ENCODE measurements around the gene ITSN1. TPM values are rescaled to one million over a fixed set of nuclear protein-coding genes. Genes with fewer than 3 reads are reported as not detected.

The ITSN1 gene
- total RNA-seq, 1 donor from 2014 or later = 68.2 TPM

- Mint-ChIP-seq H3K4me1 (ENCODE audit: unreplicated experiment) (peaks cover 11% of the 10 kb centered on the region), H3K27me3 (ENCODE audit: unreplicated experiment) (peaks cover 1% of the 10 kb centered on the region), H3K36me3 (ENCODE audit: low read depth, unreplicated experiment) (peaks cover 10% of the 10 kb centered on the region), H3K9me3 (ENCODE audit: unreplicated experiment) (no peaks in the 10 kb centered on the region), H3K4me3 (ENCODE audit: unreplicated experiment) (no peak overlapping the region), H3K27ac (ENCODE audit: unreplicated experiment) (no peak overlapping the region)
- TF ChIP-seq, protein P1, sequence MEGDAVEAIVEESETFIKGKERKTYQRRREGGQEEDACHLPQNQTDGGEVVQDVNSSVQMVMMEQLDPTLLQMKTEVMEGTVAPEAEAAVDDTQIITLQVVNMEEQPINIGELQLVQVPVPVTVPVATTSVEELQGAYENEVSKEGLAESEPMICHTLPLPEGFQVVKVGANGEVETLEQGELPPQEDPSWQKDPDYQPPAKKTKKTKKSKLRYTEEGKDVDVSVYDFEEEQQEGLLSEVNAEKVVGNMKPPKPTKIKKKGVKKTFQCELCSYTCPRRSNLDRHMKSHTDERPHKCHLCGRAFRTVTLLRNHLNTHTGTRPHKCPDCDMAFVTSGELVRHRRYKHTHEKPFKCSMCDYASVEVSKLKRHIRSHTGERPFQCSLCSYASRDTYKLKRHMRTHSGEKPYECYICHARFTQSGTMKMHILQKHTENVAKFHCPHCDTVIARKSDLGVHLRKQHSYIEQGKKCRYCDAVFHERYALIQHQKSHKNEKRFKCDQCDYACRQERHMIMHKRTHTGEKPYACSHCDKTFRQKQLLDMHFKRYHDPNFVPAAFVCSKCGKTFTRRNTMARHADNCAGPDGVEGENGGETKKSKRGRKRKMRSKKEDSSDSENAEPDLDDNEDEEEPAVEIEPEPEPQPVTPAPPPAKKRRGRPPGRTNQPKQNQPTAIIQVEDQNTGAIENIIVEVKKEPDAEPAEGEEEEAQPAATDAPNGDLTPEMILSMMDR (IDR thresholded peaks at IDR 0.05; ENCODE audit: unreplicated experiment) = no peak
- no peak for DNase-seq (ENCODE audit: low spot score)
Observed at GRCh38 chr21:33869873-33870272, 227.6 kb downstream of the ITSN1 start.

DNA sequence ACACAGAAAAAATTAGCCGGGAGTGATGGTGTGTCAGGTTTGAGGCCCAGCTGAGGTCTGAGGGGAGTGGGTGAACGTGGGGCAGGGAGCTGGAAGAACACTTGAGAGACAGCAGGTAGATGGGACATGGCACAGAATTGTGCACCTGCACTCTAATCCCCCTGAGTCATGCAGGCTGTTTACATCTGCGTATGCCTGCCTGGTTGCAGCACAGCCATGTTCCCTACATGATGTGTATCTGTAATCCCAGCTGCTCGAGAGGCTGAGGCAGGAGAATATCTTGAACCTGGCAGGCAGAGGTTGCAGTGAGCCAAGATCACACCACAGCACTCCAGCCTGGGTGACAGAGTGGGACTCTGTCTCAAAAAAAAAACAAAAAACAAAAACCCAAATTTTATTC lies 228.5 kb downstream of the ITSN1 start:
- DNase-seq (ENCODE audit: low spot score) = no peak
- no peak overlapping the region for H3K4me3 Mint-ChIP-seq (ENCODE audit: unreplicated experiment)
- H3K27me3 Mint-ChIP-seq (ENCODE audit: unreplicated experiment) = peaks cover 1% of the 10 kb centered on the region
- H3K36me3 Mint-ChIP-seq (ENCODE audit: low read depth, unreplicated experiment) = peaks cover 12% of the 10 kb centered on the region
- TF ChIP-seq, protein P1 (IDR thresholded peaks at IDR 0.05; ENCODE audit: unreplicated experiment) = no peak
- H3K27ac Mint-ChIP-seq (ENCODE audit: unreplicated experiment) = no peak overlapping the region
- peaks cover 11% of the 10 kb centered on the region for H3K4me1 Mint-ChIP-seq (ENCODE audit: unreplicated experiment)
- no peaks in the 10 kb centered on the region for H3K9me3 Mint-ChIP-seq (ENCODE audit: unreplicated experiment)

DNA sequence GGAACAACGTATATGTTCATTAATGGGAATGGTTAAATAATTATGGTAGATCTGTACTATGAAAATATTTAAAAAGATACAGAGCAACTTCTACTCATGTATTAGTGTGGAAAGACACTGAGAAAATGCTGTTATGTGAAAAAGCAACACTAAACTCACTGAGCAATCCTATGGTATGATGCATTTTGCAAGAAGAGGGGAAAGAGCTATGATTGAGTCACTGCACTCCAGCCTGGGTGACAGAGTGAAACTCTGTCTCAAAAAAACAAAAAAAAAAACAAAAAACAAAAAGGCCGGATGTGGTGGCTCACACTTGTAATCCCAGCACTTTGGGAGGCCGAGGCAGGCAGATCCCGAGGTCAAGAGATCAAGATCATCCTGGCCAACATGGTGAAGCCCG lies 228.9 kb downstream of the ITSN1 start:
- H3K4me3 Mint-ChIP-seq (ENCODE audit: unreplicated experiment) = no peak overlapping the region
- no peak for DNase-seq (ENCODE audit: low spot score)
- H3K9me3 Mint-ChIP-seq (ENCODE audit: unreplicated experiment) = no peaks in the 10 kb centered on the region
- H3K27ac Mint-ChIP-seq (ENCODE audit: unreplicated experiment) = no peak overlapping the region
- peaks cover 1% of the 10 kb centered on the region for H3K27me3 Mint-ChIP-seq (ENCODE audit: unreplicated experiment)
- peaks cover 16% of the 10 kb centered on the region for H3K36me3 Mint-ChIP-seq (ENCODE audit: low read depth, unreplicated experiment)
- TF ChIP-seq, protein P1 (IDR thresholded peaks at IDR 0.05; ENCODE audit: unreplicated experiment) = no peak
- H3K4me1 Mint-ChIP-seq (ENCODE audit: unreplicated experiment) = peaks cover 11% of the 10 kb centered on the region

DNA sequence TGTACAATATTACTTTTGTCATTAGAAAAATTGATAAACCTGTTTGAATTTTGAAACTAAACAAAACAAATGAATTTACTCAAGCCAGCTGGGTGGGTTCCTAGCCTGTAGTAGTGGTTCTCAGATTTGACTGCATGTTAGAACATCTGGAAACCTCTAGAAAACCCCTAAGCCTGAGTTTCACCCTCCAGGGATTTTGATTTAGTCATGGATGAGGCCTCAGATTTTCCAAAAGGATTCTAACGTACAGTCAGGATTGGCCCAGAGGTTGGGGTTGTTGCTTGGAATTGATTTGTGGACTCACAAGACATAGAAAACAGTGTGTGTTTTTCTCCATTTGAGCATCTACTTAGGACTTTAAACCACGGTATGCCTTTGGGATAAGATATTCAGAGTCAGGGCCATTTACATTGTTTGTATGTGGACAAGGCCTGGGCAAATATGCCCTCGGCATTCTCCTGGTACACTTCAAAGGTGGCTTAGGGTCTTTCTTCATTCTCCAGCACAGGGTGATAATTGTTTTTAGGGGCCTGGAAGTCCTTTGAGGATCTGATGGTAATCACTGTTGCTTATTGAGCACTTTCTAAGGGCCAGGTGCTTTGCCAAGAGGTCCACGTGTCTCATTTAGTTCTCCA lies 230.7 kb downstream of the ITSN1 start:
- TF ChIP-seq, protein P1 (IDR thresholded peaks at IDR 0.05; ENCODE audit: unreplicated experiment) = no peak
- DNase-seq (ENCODE audit: low spot score) = no peak
- H3K36me3 Mint-ChIP-seq (ENCODE audit: low read depth, unreplicated experiment) = peaks cover 12% of the 10 kb centered on the region
- H3K4me3 Mint-ChIP-seq (ENCODE audit: unreplicated experiment) = no peak overlapping the region
- H3K27ac Mint-ChIP-seq (ENCODE audit: unreplicated experiment) = no peak overlapping the region
- H3K4me1 Mint-ChIP-seq (ENCODE audit: unreplicated experiment) = peaks cover 11% of the 10 kb centered on the region
- peaks cover 2% of the 10 kb centered on the region for H3K27me3 Mint-ChIP-seq (ENCODE audit: unreplicated experiment)
- no peaks in the 10 kb centered on the region for H3K9me3 Mint-ChIP-seq (ENCODE audit: unreplicated experiment)

DNA sequence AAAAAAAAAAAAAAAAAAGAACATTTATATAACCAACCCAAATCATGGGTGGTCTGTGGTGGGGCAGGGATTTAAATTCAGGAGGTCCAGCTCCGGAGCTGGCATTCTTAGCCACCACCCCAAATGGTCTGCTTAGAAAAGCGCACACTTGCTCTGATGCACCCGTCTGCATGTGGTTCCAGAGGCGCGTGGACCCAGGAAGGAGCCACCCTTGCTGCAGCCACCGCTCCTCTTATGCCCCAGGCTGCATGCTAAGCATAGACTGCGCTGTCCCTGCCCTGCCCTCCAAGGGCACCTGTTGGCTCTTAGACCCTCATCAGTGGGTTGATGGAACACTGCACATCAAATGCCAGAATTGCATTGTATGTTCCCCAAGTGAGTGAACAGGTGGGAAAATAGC lies 231.9 kb downstream of the ITSN1 start:
- Mint-ChIP-seq H3K4me1 (ENCODE audit: unreplicated experiment) (peaks cover 9% of the 10 kb centered on the region), H3K36me3 (ENCODE audit: low read depth, unreplicated experiment) (peaks cover 12% of the 10 kb centered on the region), H3K27ac (ENCODE audit: unreplicated experiment) (no peak overlapping the region), H3K4me3 (ENCODE audit: unreplicated experiment) (no peak overlapping the region), H3K27me3 (ENCODE audit: unreplicated experiment) (peaks cover 2% of the 10 kb centered on the region), H3K9me3 (ENCODE audit: unreplicated experiment) (no peaks in the 10 kb centered on the region)
- no peak for DNase-seq (ENCODE audit: low spot score)
- TF ChIP-seq, protein P1 (IDR thresholded peaks at IDR 0.05; ENCODE audit: unreplicated experiment) = no peak
